Lung (tissue), 12 donors: ENCODE measurements around the gene SEMA5B. TPM values are rescaled to one million over a fixed set of nuclear protein-coding genes. Genes with fewer than 3 reads are reported as not detected.

Experiments
- ATAC-seq: fragments of 200-7000 bp; cut with Tn5 transposase; one replicate; pipeline ENCODE4 v1.9.1; 2020; ENCODE audit warnings: moderate number of reproducible peaks; ENCODE audit not compliant: insufficient read depth, low FRiP score
- DNase-seq, 3 donors: peaks; one replicate each; pipeline ENCODE4 v3.0.0-alpha.2; 2013 to 2017
- H3K27ac ChIP-seq, 2 donors: one replicate each; pipeline ENCODE4 v1.5.1; 2013; ENCODE audit warnings: mild to moderate bottlenecking in 2 of 2, moderate library complexity in 2 of 2, control low read depth in 1 of 2, inconsistent platforms in 1 of 2, low read depth in 1 of 2, low read length in 1 of 2
- H3K27me3 ChIP-seq, 3 donors: one replicate each; pipeline ENCODE4 v1.5.1; 2013; ENCODE audit warnings: low read length in 2 of 3; ENCODE audit not compliant: control insufficient read depth in 3 of 3, insufficient read depth in 3 of 3
- H3K36me3 ChIP-seq, 4 donors: one replicate each; pipeline ENCODE4 v1.5.1; 2013; ENCODE audit warnings: low read length in 4 of 4, mild to moderate bottlenecking in 1 of 4, moderate library complexity in 1 of 4; ENCODE audit not compliant: control insufficient read depth in 4 of 4, insufficient read depth in 4 of 4
- H3K4me1 ChIP-seq, 5 donors: one replicate each; pipeline ENCODE4 v1.5.1; 2013; ENCODE audit warnings: low read length in 5 of 5, mild to moderate bottlenecking in 2 of 5, moderate library complexity in 1 of 5; ENCODE audit not compliant: control insufficient read depth in 5 of 5, insufficient read depth in 5 of 5
- H3K4me3 ChIP-seq: one replicate; pipeline ENCODE4 v1.5.1; 2013; ENCODE audit warnings: mild to moderate bottlenecking, control low read depth, moderate library complexity
- H3K9ac ChIP-seq, 2 donors: one replicate each; pipeline ENCODE4 v1.5.1; 2013; ENCODE audit warnings: low read length in 2 of 2, control low read depth in 1 of 2; ENCODE audit not compliant: insufficient read depth in 1 of 2
- H3K9me3 ChIP-seq, 4 donors: one replicate each; pipeline ENCODE4 v1.5.1; 2013; ENCODE audit warnings: low read length in 3 of 4, mild to moderate bottlenecking in 1 of 4, moderate library complexity in 1 of 4; ENCODE audit not compliant: control insufficient read depth in 4 of 4, insufficient read depth in 3 of 4
- CTCF ChIP-seq: IDR thresholded peaks from 2 replicates; pipeline ENCODE4 v1.5.1; 2012; ENCODE audit warnings: mild to moderate bottlenecking; ENCODE audit errors: control extremely low read depth, extremely low read depth
- WGBS, 2 donors: extraction: QIAGEN DNeasy Blood & Tissue Kit; methylation state at CpG; one replicate each; pipeline ENCODE4 v1.1.7; 2013; 5-methylcytosine and 5-hydroxymethylcytosine counted together
- polyA plus RNA-seq, 2 donors: library from polyadenylated mRNA; stranded (reverse); fragments of 200-250 nt; gene quantifications; one replicate each; pipeline ENCODE4 v1.2.1, GENCODE V29; 2013
- total RNA-seq, 2 donors: library from RNA; depleted of rRNA in 1 of 2; stranded (reverse); fragments of >200 nt in 1 of 2; gene quantifications; one replicate each; pipeline ENCODE4 v1.2.1, GENCODE V29; 2014 to 2021
- donor health status: control.
- donor health status: control.
- donor health status: Bipolar disorder and iron deficiency.
- donor health status: healthy.
- donor health status: DM: yes; HTN: yes; CAD: no.

The SEMA5B gene
- total and polyA plus RNA-seq, 4 donors = 0.30 to 2.2 (median 0.48) TPM

GRCh38 chr3:122975163-122975923 is 52.2 kb downstream of the SEMA5B start:
- 16 to 32% methylated on average over 12 of the region's 12 CpGs for WGBS, 2 donors
- ATAC-seq (no peak), DNase-seq (peak in 1 of 3 donors; percentile 40)
- TF ChIP-seq CTCF = no peak
- Histone ChIP-seq H3K27me3 (no peaks in the 10 kb centered on the region), H3K9me3 (no peaks in the 10 kb centered on the region), H3K36me3 (no peaks in the 10 kb centered on the region), H3K9ac (no peak overlapping the region), H3K4me1 (peaks cover 2 to 30% (median 9%) of the 10 kb centered on the region in 5 donors), H3K4me3 (no peak overlapping the region), H3K27ac (peak overlapping the region in 1 of 2 donors; percentile 89)

- Histone ChIP-seq H3K9ac (no peak overlapping the region), H3K4me3 (no peak overlapping the region), H3K27me3 (no peaks in the 10 kb centered on the region), H3K4me1 (peaks cover 4 to 36% (median 14%) of the 10 kb centered on the region in 5 donors), H3K27ac (peak overlapping the region in 1 of 2 donors; percentile 89), H3K9me3 (no peaks in the 10 kb centered on the region), H3K36me3 (no peaks in the 10 kb centered on the region)
- no peak for DNase-seq
- no peak for TF ChIP-seq CTCF
- ATAC-seq = no peak
- 12 to 46% methylated on average over 2 of the region's 2 CpGs for WGBS, 2 donors
These were observed 52.8 kb downstream of the SEMA5B start for GRCh38 chr3:122974764-122975162.

GRCh38 chr3:122973893-122974615 is 53.5 kb downstream of the SEMA5B start:
- Histone ChIP-seq H3K9ac (no peak overlapping the region), H3K4me1 (peaks cover 4 to 36% (median 14%) of the 10 kb centered on the region in 5 donors), H3K36me3 (no peaks in the 10 kb centered on the region), H3K27me3 (no peaks in the 10 kb centered on the region), H3K27ac (peak overlapping the region in 1 of 2 donors; percentile 89), H3K4me3 (no peak overlapping the region), H3K9me3 (no peaks in the 10 kb centered on the region)
- no peak for ATAC-seq
- TF ChIP-seq CTCF = no peak
- no peak for DNase-seq
- 93 to 97% methylated on average over 12 of the region's 12 CpGs for WGBS, 2 donors
